NCI-H510A treated with DMSO at 0.1 percent for 48 hours (cell line): Measurements from ENCODE around the gene ITGA1.

Source experiments
- DNase-seq: peaks from one replicate; lab custom pipeline; 2025; lab: John Stamatoyannopoulos, UW

ITGA1 gene

GRCh38 chr5:52998552-52999313 is 211.0 kb downstream of the ITGA1 start:
- no peak for DNase-seq

- no peak for DNase-seq
Observed at GRCh38 chr5:52999344-52999949, 211.7 kb downstream of the ITGA1 start.

GRCh38 chr5:53001541-53001940 is 213.8 kb downstream of the ITGA1 start:
- DNase-seq: no peak

GRCh38 chr5:53002491-53002890 is 214.8 kb downstream of the ITGA1 start:
- no peak for DNase-seq

GRCh38 chr5:53003144-53003543 is 215.4 kb downstream of the ITGA1 start:
- no peak for DNase-seq

- no peak for DNase-seq
Observed at GRCh38 chr5:53006911-53007890, 219.5 kb downstream of the ITGA1 start.

- DNase-seq: no peak
Observed at GRCh38 chr5:53008751-53009150, 221.0 kb downstream of the ITGA1 start.
